NCI-H510A (cell line): Measurements from ENCODE around the gene CROT.
A peak's percentile ranks its signal among the peaks of the same experiment; 100 is the strongest.

Source experiments
- DNase-seq: peaks from one replicate; lab custom pipeline; 2025; lab: John Stamatoyannopoulos, UW

The CROT gene

GRCh38 chr7:87345166-87345927 lies at the start of gene CROT:
Gene CROT, plus strand, starts transcription at chr7:87345664. Its CDS starts 3,405 bp downstream, at chr7:87349069.
- peak; percentile 75 for DNase-seq

- DNase-seq, result no peak
Observed at GRCh38 chr7:87300756-87301155, 44.7 kb upstream of the CROT start.

GRCh38 chr7:87310790-87311419 lies 34.6 kb upstream of the CROT start:
- DNase-seq, result no peak

- no peak for DNase-seq
Observed at GRCh38 chr7:87312215-87312865, 33.1 kb upstream of the CROT start.

GRCh38 chr7:87316097-87316700 lies 29.3 kb upstream of the CROT start:
- no peak for DNase-seq

- DNase-seq, result no peak
Observed at GRCh38 chr7:87316846-87317552, 28.5 kb upstream of the CROT start.

- no peak for DNase-seq
Observed at GRCh38 chr7:87317691-87318245, 27.7 kb upstream of the CROT start.

GRCh38 chr7:87318741-87319140 lies 26.7 kb upstream of the CROT start:
- no peak for DNase-seq

- DNase-seq, result peak; percentile 45
Observed at GRCh38 chr7:87319154-87319581, 26.3 kb upstream of the CROT start.

- DNase-seq, result no peak
Observed at GRCh38 chr7:87322912-87323311, 22.6 kb upstream of the CROT start.

GRCh38 chr7:87325576-87326370 lies 19.7 kb upstream of the CROT start:
- DNase-seq, result no peak

GRCh38 chr7:87328281-87328680 lies 17.2 kb upstream of the CROT start:
- no peak for DNase-seq

GRCh38 chr7:87330316-87330715 lies 15.1 kb upstream of the CROT start:
- no peak for DNase-seq

GRCh38 chr7:87330942-87331341 lies 14.5 kb upstream of the CROT start:
- no peak for DNase-seq

GRCh38 chr7:87331687-87332252 lies 13.7 kb upstream of the CROT start:
- DNase-seq, result no peak

GRCh38 chr7:87332321-87332720 lies 13.1 kb upstream of the CROT start:
- DNase-seq, result no peak

GRCh38 chr7:87336136-87336535 lies 9.3 kb upstream of the CROT start:
- DNase-seq, result no peak

GRCh38 chr7:87337331-87337730 lies 8.1 kb upstream of the CROT start:
- DNase-seq, result no peak

GRCh38 chr7:87339373-87339897 lies 6.0 kb upstream of the CROT start:
- DNase-seq, result no peak

- no peak for DNase-seq
Observed at GRCh38 chr7:87341441-87341840, 4.0 kb upstream of the CROT start.
